ENCODE results near the gene RAB40A.
"Not testable (repeated sequence)": the region's sequence is repeated elsewhere in the genome, so short reads cannot be mapped to it uniquely, and the experiment has no call there.

DNA sequence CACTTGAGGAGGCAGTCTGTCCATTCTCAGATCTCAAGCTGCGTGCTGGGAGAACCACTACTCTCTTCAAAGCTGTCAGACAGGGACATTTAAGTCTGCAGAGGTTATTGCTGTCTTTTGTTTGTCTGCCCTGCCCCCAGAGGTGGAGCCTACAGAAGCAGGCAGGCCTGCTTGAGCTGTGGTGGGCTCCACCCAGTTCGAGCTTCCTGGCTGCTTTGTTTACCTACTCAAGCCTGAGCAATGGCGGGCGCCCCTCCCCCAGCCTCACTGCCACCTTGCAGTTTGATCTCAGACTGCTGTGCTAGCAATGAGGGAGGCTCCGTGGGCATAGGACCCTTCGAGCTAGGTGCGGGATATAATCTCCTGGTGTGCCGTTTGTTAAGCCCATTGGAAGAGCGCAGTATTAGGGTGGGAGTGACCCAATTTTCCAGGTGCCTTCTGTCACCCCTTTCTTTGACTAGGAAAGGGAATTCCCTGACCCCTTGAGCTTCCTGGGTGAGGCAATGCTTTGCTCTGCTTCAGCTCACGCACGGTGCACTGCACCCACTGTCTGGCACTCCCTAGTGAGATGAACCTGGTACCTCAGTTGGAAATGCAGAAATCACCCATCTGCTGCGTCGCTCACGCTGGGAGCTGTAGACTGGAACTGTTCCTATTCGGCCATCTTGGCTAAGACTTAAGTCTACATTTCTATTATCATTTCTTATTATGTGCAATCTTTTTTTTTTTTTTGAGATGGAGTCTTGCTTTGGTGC, 59.1 kb downstream of the RAB40A start:
- TF ChIP-seq CTCF (conservative IDR thresholded peaks at IDR 0.05; ENCODE audit: low read length); EZH2phosphoT487 (IDR thresholded peaks at IDR 0.05; ENCODE audit: borderline replicate concordance, low read depth, low read length): not testable (repeated sequence)
